GM18499 (cell line): ENCODE results near the gene OR2D2.
"Not testable (repeated sequence)": the region's sequence is repeated elsewhere in the genome, so short reads cannot be mapped to it uniquely, and the experiment has no call there.

Source experiments
- ATAC-seq: cut with Tn5 transposase; IDR thresholded peaks from one replicate; pipeline ENCODE4 v1.9.1; 2021; ENCODE audit warnings: moderate number of reproducible peaks; ENCODE audit not compliant: insufficient read depth, unreplicated experiment

The OR2D2 gene

GRCh38 chr11:6892400-6892799 lies at the start of gene OR2D2:
OR2D2 (minus strand) TSS chr11:6892500; CDS start chr11:6892500, 0 bp downstream.
- no peak for ATAC-seq

GRCh38 chr11:6941970-6942369 lies 49.7 kb upstream of the OR2D2 start:
- no peak for ATAC-seq

GRCh38 chr11:6932145-6932544 lies 39.8 kb upstream of the OR2D2 start:
- ATAC-seq = no peak

GRCh38 chr11:6931146-6931713 lies 38.9 kb upstream of the OR2D2 start:
- no peak for ATAC-seq

GRCh38 chr11:6928916-6929315 lies 36.6 kb upstream of the OR2D2 start:
- ATAC-seq = no peak

GRCh38 chr11:6927030-6927617 lies 34.8 kb upstream of the OR2D2 start:
- no peak for ATAC-seq

- peak; percentile 36 for ATAC-seq
These were observed 34.1 kb upstream of the OR2D2 start, which contains the start of gene ZNF215 for GRCh38 chr11:6926208-6927029. ZNF215 (plus strand) TSS chr11:6926426; CDS start chr11:6932273, 5,847 bp downstream.

- no peak for ATAC-seq
These were observed 33.4 kb upstream of the OR2D2 start for GRCh38 chr11:6925636-6926207.

GRCh38 chr11:6925007-6925577 lies 32.8 kb upstream of the OR2D2 start:
- no peak for ATAC-seq

- ATAC-seq = no peak
These were observed 28.4 kb upstream of the OR2D2 start, which contains the start of gene OR2D3 for GRCh38 chr11:6920702-6921101. OR2D3 (plus strand) TSS chr11:6921002; CDS start chr11:6921002, 0 bp downstream.

GRCh38 chr11:6919698-6920097 lies 27.4 kb upstream of the OR2D2 start:
- no peak for ATAC-seq

- ATAC-seq = no peak
These were observed 19.6 kb upstream of the OR2D2 start for GRCh38 chr11:6911948-6912347.

GRCh38 chr11:6911378-6911777 lies 19.1 kb upstream of the OR2D2 start:
- ATAC-seq = no peak

- ATAC-seq = not testable (repeated sequence)
These were observed 12.5 kb upstream of the OR2D2 start for GRCh38 chr11:6904804-6905203.

- no peak for ATAC-seq
These were observed 8.2 kb upstream of the OR2D2 start for GRCh38 chr11:6900327-6900999.

- no peak for ATAC-seq
These were observed 6.6 kb upstream of the OR2D2 start for GRCh38 chr11:6898911-6899310.

GRCh38 chr11:6895010-6895409 lies 2.7 kb upstream of the OR2D2 start:
- ATAC-seq = peak; percentile 88

- ATAC-seq = no peak
These were observed 1.8 kb upstream of the OR2D2 start for GRCh38 chr11:6894097-6894496.

- no peak for ATAC-seq
These were observed 2.5 kb downstream of the OR2D2 start for GRCh38 chr11:6889835-6890234.

GRCh38 chr11:6888830-6889229 lies 3.5 kb downstream of the OR2D2 start:
- no peak for ATAC-seq
